HCT116 (cell line): ENCODE results near the gene ARIH2. TPM values are rescaled to one million over a fixed set of nuclear protein-coding genes. Genes with fewer than 3 reads are reported as not detected.

Experiments
- ATAC-seq: fragments of 200-7000 bp; cut with Tn5 transposase; 2 replicates; pipeline ENCODE4 v1.9.1; 2020; ENCODE audit warnings: mild to moderate bottlenecking, moderate library complexity
- BruUV-seq: library from RNA; stranded (reverse); fragments of 400-500 nt; replicated peaks from 2 replicates; lab custom pipeline; 2021; lab: Mats Ljungman, UMichigan
- CTCF ChIA-PET: fragments of 300-600 bp; sonication (Branson Sonifier 250); formaldehyde crosslinking; loops from one replicate; lab custom pipeline; 2021; ENCODE audit warnings: antibody characterized with exemption; lab: Charles Lee
- POLR2A ChIA-PET: fragments of 300-600, 350-600 bp; sonication (Branson Sonifier 250); formaldehyde crosslinking; loops from one replicate; lab custom pipeline; 2021; ENCODE audit warnings: antibody characterized with exemption; lab: Charles Lee
- RAD21 ChIA-PET, 2 experiments: fragments of 300-600 bp; sonication (Branson Sonifier 250); formaldehyde crosslinking; loops; one replicate each; lab custom pipeline; 2023; ENCODE audit warnings: low total read pairs in 2 of 2; ENCODE audit not compliant: uncharacterized antibody in 2 of 2, unreplicated experiment in 2 of 2, low non-redundant PET in 1 of 2; lab: Charles Lee
- DNase-seq: peaks from one replicate; pipeline ENCODE4 v3.0.0-alpha.2; 2010; ENCODE audit warnings: low read depth, low spot score
- H2AFZ ChIP-seq: fragments of 200-600 bp; shearing (Covaris generic), sonication (generic); 2 replicates; pipeline ENCODE4 v1.6.1; 2017; ENCODE audit warnings: low read depth, mixed run types, mixed read lengths, antibody characterized with exemption, low read length; ENCODE audit not compliant: poor library complexity, severe bottlenecking
- H3K27ac ChIP-seq: 2 replicates; pipeline ENCODE4 v1.5.1; 2012; ENCODE audit warnings: low read depth, low read length
- H3K27me3 ChIP-seq: fragments of 200-600 bp; sonication (generic); 2 replicates; pipeline ENCODE4 v1.6.1; 2016; ENCODE audit warnings: mixed run types, low read length, mixed read lengths; ENCODE audit not compliant: insufficient read depth
- H3K36me3 ChIP-seq, 2 experiments: fragments of 200-500 bp in 1 of 2; fragments of 200-600 bp in 1 of 2; sonication (Bioruptor generic) in 1 of 2; sonication (generic) in 1 of 2; 2 replicates each; pipeline versions ENCODE4 v1.5.1 to v1.6.1; 2014 to 2016; ENCODE audit warnings: low read length in 2 of 2, inconsistent platforms in 1 of 2, mixed read lengths in 1 of 2, mixed run types in 1 of 2; ENCODE audit not compliant: insufficient read depth in 2 of 2, control insufficient read depth in 1 of 2
- H3K4me1 ChIP-seq, 2 experiments: fragments of 200-600 bp in 1 of 2; sonication (generic) in 1 of 2; 2 replicates each; pipeline versions ENCODE4 v1.5.1 to v1.6.1; 2012 to 2017; ENCODE audit warnings: low read length in 2 of 2, inconsistent platforms in 1 of 2, mild to moderate bottlenecking in 1 of 2, mixed read lengths in 1 of 2, mixed run types in 1 of 2, moderate library complexity in 1 of 2; ENCODE audit not compliant: insufficient read depth in 2 of 2, control insufficient read depth in 1 of 2
- H3K4me2 ChIP-seq: fragments of 200-600 bp; sonication (generic); 2 replicates; pipeline ENCODE4 v1.6.1; 2017; ENCODE audit warnings: mixed run types, low read length, mixed read lengths
- H3K4me3 ChIP-seq, 2 experiments: fragments of 200-600 bp in 1 of 2; sonication (generic) in 1 of 2; replicated peaks in 1 of 2; 2 replicates each; pipeline ENCODE4 v1.5.1; 2011 to 2016; ENCODE audit warnings: low read length in 2 of 2, control low read depth in 1 of 2, low read depth in 1 of 2, mild to moderate bottlenecking in 1 of 2, mixed read lengths in 1 of 2, mixed run types in 1 of 2
- H3K79me2 ChIP-seq: fragments of 200-600 bp; sonication (generic); 2 replicates; pipeline ENCODE4 v1.6.1; 2017; ENCODE audit warnings: mild to moderate bottlenecking, mixed run types, low read length, moderate library complexity, mixed read lengths; ENCODE audit not compliant: insufficient read depth
- H3K9ac ChIP-seq: fragments of 200-600 bp; sonication (generic); 2 replicates; pipeline ENCODE4 v1.6.1; 2016; ENCODE audit warnings: low read length, mixed read lengths
- H3K9me2 ChIP-seq: fragments of 200-600 bp; sonication (generic), shearing (Covaris generic); 2 replicates; pipeline ENCODE4 v1.6.1; 2017; ENCODE audit warnings: mixed run types, mild to moderate bottlenecking, moderate library complexity; ENCODE audit not compliant: insufficient read depth
- H3K9me3 ChIP-seq, 2 experiments: fragments of 200-500 bp in 1 of 2; fragments of 200-600 bp in 1 of 2; sonication (Bioruptor generic) in 1 of 2; sonication (generic) in 1 of 2; 2 replicates each; pipeline ENCODE4 v1.6.1; 2014 to 2017; ENCODE audit warnings: low read length in 2 of 2, mixed read lengths in 2 of 2, inconsistent platforms in 1 of 2, low read depth in 1 of 2, mild to moderate bottlenecking in 1 of 2, mixed run types in 1 of 2, moderate library complexity in 1 of 2; ENCODE audit not compliant: control insufficient read depth in 1 of 2, insufficient read depth in 1 of 2
- H4K20me1 ChIP-seq: fragments of 200-600 bp; sonication (generic), shearing (Covaris generic); 2 replicates; pipeline ENCODE4 v1.6.1; 2017; ENCODE audit warnings: mixed run types, mild to moderate bottlenecking, moderate library complexity; ENCODE audit not compliant: insufficient read depth
- ATF3 ChIP-seq: IDR thresholded peaks from 2 replicates; pipeline ENCODE4 v1.6.1; 2012
- CBX3 ChIP-seq: IDR thresholded peaks from 2 replicates; pipeline ENCODE4 v1.6.1; 2012; ENCODE audit warnings: low read depth
- CEBPB ChIP-seq: IDR thresholded peaks from 2 replicates; pipeline ENCODE4 v1.6.1; 2012; ENCODE audit warnings: low read depth
- CTCF ChIP-seq, 3 experiments: fragments of 200-600 bp in 1 of 3; sonication (generic) in 1 of 3; IDR thresholded peaks in 2 of 3; conservative IDR thresholded peaks in 1 of 3; 2 replicates each; pipeline ENCODE4 v1.5.1; 2012 to 2017; ENCODE audit warnings: low read depth in 2 of 3, low read length in 2 of 3, antibody characterized with exemption in 1 of 3, borderline replicate concordance in 1 of 3, control low read depth in 1 of 3, mild to moderate bottlenecking in 1 of 3, mixed read lengths in 1 of 3, mixed run types in 1 of 3, moderate library complexity in 1 of 3; ENCODE audit not compliant: insufficient read depth in 1 of 3
- ELF1 ChIP-seq: IDR thresholded peaks from 2 replicates; pipeline ENCODE4 v1.6.1; 2012; ENCODE audit warnings: low read depth, borderline replicate concordance
- EZH2phosphoT487 ChIP-seq: fragments of 200-600 bp; IDR thresholded peaks from 2 replicates; pipeline ENCODE4 v1.6.1; 2018; ENCODE audit warnings: antibody characterized with exemption, borderline replicate concordance
- FOSL1 ChIP-seq: IDR thresholded peaks from 2 replicates; pipeline ENCODE4 v1.6.1; 2012; ENCODE audit warnings: low read depth
- MAX ChIP-seq: IDR thresholded peaks from 2 replicates; pipeline ENCODE4 v1.6.1; 2012
- POLR2A ChIP-seq: IDR thresholded peaks from 2 replicates; pipeline ENCODE4 v1.7.0; 2011; ENCODE audit warnings: borderline replicate concordance; ENCODE audit not compliant: insufficient read depth, insufficient read length; ENCODE audit errors: extremely low read depth
- POLR2AphosphoS5 ChIP-seq: IDR thresholded peaks from 2 replicates; pipeline ENCODE4 v1.6.1; 2011; ENCODE audit warnings: mild to moderate bottlenecking, low read depth, low read length, moderate library complexity
- SRF ChIP-seq: IDR thresholded peaks from 2 replicates; pipeline ENCODE4 v1.6.1; 2012; ENCODE audit warnings: low read depth
- TCF7L2 ChIP-seq: IDR thresholded peaks from 2 replicates; pipeline ENCODE4 v1.7.0; 2011; ENCODE audit warnings: borderline replicate concordance, inconsistent platforms; ENCODE audit not compliant: insufficient read depth, insufficient read length; ENCODE audit errors: extremely low read depth
- YY1 ChIP-seq: IDR thresholded peaks from 2 replicates; pipeline ENCODE4 v1.6.1; 2011; ENCODE audit warnings: low read length, low read depth, moderate library complexity, mild to moderate bottlenecking; ENCODE audit not compliant: insufficient replicate concordance; ENCODE audit errors: extremely low read depth
- ZBTB33 ChIP-seq: IDR thresholded peaks from 2 replicates; pipeline ENCODE4 v1.6.1; 2011; ENCODE audit warnings: mild to moderate bottlenecking, low read length, moderate library complexity; ENCODE audit not compliant: insufficient replicate concordance; ENCODE audit errors: extremely low read depth
- ZFX ChIP-seq: fragments of 450-650 bp; IDR thresholded peaks from 2 replicates; pipeline ENCODE4 v1.6.1; 2017
- ZNF274 ChIP-seq: fragments of 200-500 bp; sonication (Bioruptor generic); IDR thresholded peaks from 2 replicates; pipeline ENCODE4 v1.6.1; 2014; ENCODE audit warnings: mild to moderate bottlenecking, low read depth, low read length, inconsistent platforms
- intact Hi-C: fragments of 100-400 bp; cut with micrococcal nuclease; formaldehyde crosslinking; loops from 2 replicates; pipeline ENCODE4 v1.10.0; 2022
- total RNA-seq: library from RNA; stranded (reverse); gene quantifications from one replicate; pipeline ENCODE4 v1.2.1, GENCODE V29; 2021; ENCODE audit not compliant: unreplicated experiment

ARIH2 gene
- total RNA-seq, 1 experiment from 2014 or later, result 105 TPM

- peaks cover 81% of the 10 kb centered on the region for H3K79me2 ChIP-seq
- no peak overlapping the region for H3K4me2 ChIP-seq
- peaks cover 12% of the 10 kb centered on the region; the same call in 1 of the 2 replicates for H4K20me1 ChIP-seq
- TF ChIP-seq CBX3 (no peak), YY1 (no peak), POLR2AphosphoS5 (no peak), CTCF (IDR thresholded peaks at IDR 0.05 in 2 of 3, conservative IDR thresholded peaks at IDR 0.05 in 1 of 3; ENCODE audit: borderline replicate concordance in 1 of 3, insufficient read depth in 1 of 3, low read depth in 2 of 3, low read length in 2 of 3) (no peak), CEBPB (no peak), SRF (no peak), ZFX (no peak), POLR2A (no peak), EZH2phosphoT487 (no peak), FOSL1 (no peak), ATF3 (no peak), TCF7L2 (no peak), ZBTB33 (no peak), MAX (no peak), ELF1 (no peak), ZNF274 (no peak)
- DNase-seq, result no peak
- H3K4me1 ChIP-seq, result no peaks in the 10 kb centered on the region
- no peak overlapping the region for H3K4me3 ChIP-seq
- no peak overlapping the region for H3K27ac ChIP-seq
- no peak overlapping the region for H3K9ac ChIP-seq
- H2AFZ ChIP-seq, result no peak overlapping the region
- intact Hi-C loops, result no loop called here
- H3K9me3 ChIP-seq, result no peaks in the 10 kb centered on the region
- POLR2A ChIA-PET, result no interaction called here
- RAD21 ChIA-PET, result no interaction called here
- CTCF ChIA-PET, result no interaction called here
- no TSS peak for BruUV-seq
- peaks cover 7 to 19% of the 10 kb centered on the region in 2 experiments; a peak in 2 of 4 replicates for H3K36me3 ChIP-seq
- ATAC-seq, result no peak
- no peaks in the 10 kb centered on the region for H3K27me3 ChIP-seq
- no peaks in the 10 kb centered on the region for H3K9me2 ChIP-seq
Observed at GRCh38 chr3:48938156-48938555, 19.5 kb downstream of the ARIH2 start.
